HL-60 (cell line): ENCODE results near the gene WFDC12.

Source experiments
- DNase-seq, 2 experiments: peaks; one replicate each; pipeline ENCODE4 v3.0.0-alpha.2; 2010 to 2020; ENCODE audit warnings: low read depth in 1 of 2, low spot score in 1 of 2
- H3K27ac ChIP-seq: fragments of 250-450 bp; sonication (Bioruptor Pico); replicated peaks from 2 replicates; pipeline ENCODE4 v1.5.1; 2020; ENCODE audit warnings: mild to moderate bottlenecking, moderate library complexity
- H3K27me3 ChIP-seq: fragments of 250-450 bp; sonication (Bioruptor Pico); 2 replicates; pipeline ENCODE4 v1.5.1; 2021; ENCODE audit warnings: mild to moderate bottlenecking, moderate library complexity; ENCODE audit not compliant: insufficient read depth, poor library complexity, severe bottlenecking
- H3K4me3 ChIP-seq: replicated peaks from 2 replicates; pipeline ENCODE4 v1.5.1; 2011; ENCODE audit warnings: mild to moderate bottlenecking, control low read depth, low read length; ENCODE audit not compliant: insufficient read depth
- CTCF ChIP-seq: IDR thresholded peaks from one replicate; pipeline ENCODE4 v1.5.1; 2011; ENCODE audit warnings: low read length, control low read depth, inconsistent platforms; ENCODE audit not compliant: insufficient read depth
- GABPA ChIP-seq: IDR thresholded peaks from 2 replicates; pipeline ENCODE4 v1.6.1; 2012; ENCODE audit warnings: low read depth
- POLR2AphosphoS5 ChIP-seq: IDR thresholded peaks from 2 replicates; pipeline ENCODE4 v1.6.1; 2012; ENCODE audit warnings: low read depth
- REST ChIP-seq: IDR thresholded peaks from 2 replicates; pipeline ENCODE4 v1.6.1; 2012; ENCODE audit warnings: low read depth; ENCODE audit not compliant: insufficient replicate concordance
- SPI1 ChIP-seq: IDR thresholded peaks from 2 replicates; pipeline ENCODE4 v1.6.1; 2012; ENCODE audit warnings: low read depth, mild to moderate bottlenecking, borderline replicate concordance

The WFDC12 gene

GRCh38 chr20:45153147-45153546 lies 28.9 kb upstream of the WFDC12 start:
- no peak overlapping the region for H3K4me3 ChIP-seq
- no peak for DNase-seq
- TF ChIP-seq POLR2AphosphoS5 (no peak), SPI1 (no peak), GABPA (no peak), CTCF (no peak), REST (no peak)
- H3K27ac ChIP-seq = no peak overlapping the region
- H3K27me3 ChIP-seq = no peaks in the 10 kb centered on the region

GRCh38 chr20:45152405-45152804 lies 28.1 kb upstream of the WFDC12 start:
- TF ChIP-seq SPI1 (no peak), REST (no peak), POLR2AphosphoS5 (no peak), GABPA (no peak), CTCF (no peak)
- Histone ChIP-seq H3K4me3 (no peak overlapping the region), H3K27me3 (no peaks in the 10 kb centered on the region), H3K27ac (no peak overlapping the region)
- no peak for DNase-seq

- no peak overlapping the region for H3K4me3 ChIP-seq
- peaks cover 5% of the 10 kb centered on the region for H3K27me3 ChIP-seq
- H3K27ac ChIP-seq = no peak overlapping the region
- DNase-seq = no peak
- TF ChIP-seq GABPA (no peak), REST (no peak), POLR2AphosphoS5 (no peak), CTCF (no peak), SPI1 (no peak)
Observed at GRCh38 chr20:45149062-45149461, 24.8 kb upstream of the WFDC12 start.
